HG03095 (cell line): Measurements from ENCODE around the gene RAB11B.
"Not testable (repeated sequence)": the region's sequence is repeated elsewhere in the genome, so short reads cannot be mapped to it uniquely, and the experiment has no call there.

Source experiments
- ATAC-seq: cut with Tn5 transposase; IDR thresholded peaks from one replicate; pipeline ENCODE4 v1.9.1; 2021; ENCODE audit warnings: moderate library complexity; ENCODE audit not compliant: unreplicated experiment

RAB11B gene

DNA sequence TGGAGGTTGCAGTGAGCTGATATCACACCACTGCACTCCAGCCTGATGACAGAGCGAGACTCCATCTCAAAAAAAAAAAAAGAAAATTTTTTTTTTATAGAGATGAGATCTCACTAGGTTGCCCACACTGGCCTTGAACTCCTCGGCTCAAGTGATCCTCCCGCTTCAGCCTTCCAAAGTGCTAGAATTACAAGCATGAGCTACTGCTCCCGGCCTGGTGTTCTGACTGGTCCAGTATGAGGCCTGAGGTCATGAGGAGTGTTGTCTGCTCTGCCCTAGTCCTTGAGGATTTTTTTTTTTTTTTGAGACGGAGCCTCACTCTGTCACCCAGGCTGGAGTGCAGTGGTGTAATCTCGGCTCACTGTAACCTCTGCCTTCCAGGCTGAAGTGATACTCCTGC is 35.2 kb downstream of the RAB11B start:
- not testable (repeated sequence) for ATAC-seq

DNA sequence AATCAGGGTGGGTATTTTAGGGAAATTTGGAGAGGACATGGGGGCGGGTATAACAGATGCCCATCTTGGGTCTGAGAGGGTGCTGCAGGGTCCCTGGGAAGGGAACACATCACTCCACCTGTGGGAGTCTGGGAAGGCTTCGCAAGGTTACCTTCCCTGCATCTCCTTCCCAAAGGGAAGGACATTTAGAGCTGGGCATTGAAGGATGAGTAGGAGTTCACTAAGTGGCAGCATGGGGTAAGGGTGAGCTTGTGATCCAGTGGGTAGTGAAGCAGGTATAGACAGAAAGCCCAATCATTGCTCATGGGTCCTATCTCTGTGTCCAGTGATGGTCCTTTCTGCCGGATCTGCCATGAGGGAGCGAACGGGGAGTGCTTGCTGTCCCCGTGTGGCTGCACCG is 36.1 kb downstream of the RAB11B start:
- no peak for ATAC-seq

DNA sequence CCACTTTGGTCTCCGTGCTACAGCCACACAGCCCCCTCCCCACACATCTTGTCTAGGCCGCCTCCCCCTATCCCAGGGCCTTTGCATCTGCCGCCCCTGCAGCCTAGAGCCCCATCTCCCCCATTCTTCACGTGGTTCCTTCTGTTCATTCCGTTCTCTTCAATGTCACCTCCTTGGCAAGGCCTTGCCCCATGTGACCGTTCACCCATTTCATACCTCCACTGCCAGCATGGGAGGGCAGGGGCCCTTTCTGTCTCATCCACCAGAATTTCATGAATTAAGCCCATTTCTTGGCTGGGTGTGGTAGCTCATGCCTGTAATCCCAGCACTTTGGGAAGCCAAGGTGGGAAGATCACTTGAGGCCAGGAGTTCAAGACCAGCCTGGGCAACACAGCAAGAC is 38.9 kb downstream of the RAB11B start:
- no peak for ATAC-seq

DNA sequence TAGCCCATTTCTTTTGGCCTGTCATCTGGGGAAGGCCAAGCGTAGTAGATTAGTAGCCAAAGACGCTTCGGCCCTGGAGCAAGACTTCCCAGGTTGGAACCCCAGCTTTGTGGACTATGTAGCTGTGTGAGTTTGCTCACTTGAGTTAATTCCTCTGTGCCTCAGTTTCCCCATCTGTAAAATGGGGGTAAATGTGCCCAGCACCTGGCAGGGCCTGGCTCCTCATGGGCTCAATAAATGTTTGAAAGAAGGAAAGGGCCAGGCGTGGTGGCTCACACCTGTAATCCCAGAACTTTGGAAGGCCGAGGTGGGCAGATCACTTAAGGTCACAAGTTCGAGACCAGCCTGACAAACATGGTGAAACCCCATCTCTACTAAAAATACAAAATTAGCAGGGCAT is 39.7 kb downstream of the RAB11B start:
- ATAC-seq: no peak

DNA sequence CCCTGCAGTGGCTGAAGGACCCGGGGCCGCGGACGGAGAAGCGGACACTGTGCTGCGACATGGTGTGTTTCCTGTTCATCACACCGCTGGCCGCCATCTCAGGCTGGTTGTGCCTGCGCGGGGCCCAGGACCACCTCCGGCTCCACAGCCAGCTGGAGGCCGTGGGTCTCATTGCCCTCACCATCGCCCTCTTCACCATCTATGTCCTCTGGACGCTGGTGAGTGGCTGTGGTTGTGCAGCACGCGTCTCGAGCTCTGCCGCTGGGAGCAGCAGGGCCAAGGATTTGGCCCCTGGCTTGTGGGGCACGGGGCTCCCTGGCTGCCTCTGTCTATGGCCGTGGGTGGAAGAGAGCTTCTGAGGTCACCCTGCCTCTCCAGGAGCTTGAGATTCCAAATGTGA is 40.5 kb downstream of the RAB11B start:
- no peak for ATAC-seq

DNA sequence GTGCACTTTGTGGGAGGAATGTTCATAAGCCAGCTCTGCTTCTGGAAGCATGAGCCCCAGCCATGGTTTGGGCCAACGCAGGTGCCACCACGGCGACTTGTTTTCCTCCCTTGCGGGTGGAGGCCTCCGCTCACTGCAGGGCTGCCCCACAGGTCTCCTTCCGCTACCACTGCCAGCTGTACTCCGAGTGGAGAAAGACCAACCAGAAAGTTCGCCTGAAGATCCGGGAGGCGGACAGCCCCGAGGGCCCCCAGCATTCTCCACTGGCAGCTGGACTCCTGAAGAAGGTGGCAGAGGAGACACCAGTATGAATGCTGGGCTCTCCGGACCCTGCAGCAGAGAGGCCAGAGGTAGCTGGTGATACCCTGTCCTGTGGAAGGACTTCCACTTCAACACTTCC is 48.1 kb downstream of the RAB11B start:
- no peak for ATAC-seq

DNA sequence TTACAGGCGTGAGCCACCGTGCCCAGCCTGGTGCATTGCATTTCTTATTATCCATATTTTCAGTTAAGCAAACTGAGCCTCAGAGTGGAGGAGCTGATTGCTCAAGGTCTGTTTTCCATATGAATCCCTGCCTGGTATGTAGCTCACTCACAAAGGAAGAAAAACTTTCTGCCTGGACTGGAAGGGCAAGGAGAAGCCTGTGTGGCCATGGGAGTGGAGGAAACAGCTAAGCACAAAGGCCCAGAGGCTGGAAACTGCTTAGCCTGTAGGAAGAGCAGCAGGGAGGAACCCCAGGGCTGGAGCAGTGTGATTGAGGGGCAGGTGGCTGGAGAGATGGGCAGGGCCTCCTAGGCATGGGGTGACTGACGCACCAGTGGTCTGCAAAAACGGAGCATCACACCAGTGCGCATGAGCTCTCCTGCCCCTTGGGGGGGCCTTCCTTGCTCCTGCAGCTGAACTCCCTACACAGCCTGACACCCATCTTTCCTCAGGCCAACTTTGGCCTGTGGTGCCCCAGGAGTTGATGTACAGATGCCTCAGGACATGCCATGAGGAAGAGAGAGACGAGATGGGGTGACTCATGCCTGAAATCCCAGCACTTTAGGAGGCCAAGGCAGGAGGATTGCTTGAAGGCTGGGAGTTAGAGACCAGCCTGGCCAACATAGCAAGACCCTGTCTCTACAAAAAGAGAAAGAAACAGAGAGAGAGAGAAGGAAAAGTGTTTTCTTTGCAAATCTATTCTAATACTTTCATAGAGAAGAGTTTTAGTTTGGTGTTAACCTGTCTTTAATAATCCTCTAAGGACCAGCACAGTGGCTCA is 51.8 kb downstream of the RAB11B start:
- no peak for ATAC-seq

DNA sequence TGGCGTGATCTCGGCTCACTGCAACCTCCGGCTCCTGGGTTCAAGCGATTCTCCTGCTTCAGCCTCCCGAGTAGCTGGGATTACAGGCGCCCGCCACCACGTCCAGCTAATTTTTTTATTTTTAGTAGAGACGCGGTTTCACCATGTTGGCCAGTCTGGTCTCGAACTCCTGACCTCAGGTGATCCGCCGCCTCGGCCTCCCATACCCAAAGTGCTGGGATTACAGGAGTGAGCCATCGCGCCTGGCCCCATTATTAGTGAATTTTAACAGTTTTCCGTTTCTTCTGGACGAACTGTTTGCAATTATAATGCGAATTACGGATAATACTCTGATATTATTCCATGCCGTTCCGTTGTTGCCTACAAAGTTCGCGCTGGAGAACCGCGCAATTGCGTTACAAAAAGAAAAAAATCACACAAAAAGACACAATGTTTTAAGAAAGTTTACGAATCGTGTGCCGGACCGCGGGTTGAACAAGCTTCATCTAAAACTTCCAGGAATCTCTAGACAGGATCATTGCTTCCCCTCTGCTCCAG is 54.0 kb downstream of the RAB11B start:
- ATAC-seq: not testable (repeated sequence)

DNA sequence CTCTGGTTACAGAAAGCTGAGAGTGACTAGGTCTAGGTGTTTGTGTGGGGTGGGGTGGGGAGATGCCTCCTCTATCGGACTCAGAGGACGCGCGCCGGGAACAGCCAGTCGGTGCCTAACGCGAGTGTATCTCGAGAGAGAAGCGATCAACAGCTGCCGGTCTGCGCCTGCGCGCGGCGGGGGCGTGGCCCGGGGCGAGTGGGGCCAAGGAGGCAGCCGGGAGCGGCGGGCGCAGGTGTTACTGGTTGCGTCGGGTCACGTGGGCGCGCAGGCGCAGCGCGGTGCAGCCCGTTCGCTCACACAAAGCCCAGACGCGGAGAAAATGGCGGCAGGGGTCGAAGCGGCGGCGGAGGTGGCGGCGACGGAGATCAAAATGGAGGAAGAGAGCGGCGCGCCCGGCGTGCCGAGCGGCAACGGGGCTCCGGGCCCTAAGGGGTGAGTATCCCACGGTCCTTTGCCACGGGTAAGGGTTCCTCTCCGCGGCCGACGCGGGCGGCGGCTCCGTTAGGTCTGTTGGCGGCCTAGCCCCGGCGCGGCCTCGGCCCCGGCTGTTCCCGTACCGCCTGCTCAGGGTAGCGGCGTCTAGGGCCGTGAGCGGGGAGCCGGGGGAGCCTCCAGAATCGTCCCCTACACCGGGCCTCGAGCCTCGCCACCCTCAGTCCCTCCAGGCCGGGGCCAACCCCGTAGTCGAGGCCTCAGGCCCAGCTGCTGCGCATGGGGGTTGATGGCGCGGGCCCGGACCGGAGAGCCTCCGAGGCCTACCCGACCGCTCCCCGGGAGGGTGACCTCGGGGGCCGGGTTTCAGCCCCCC is 54.7 kb downstream of the RAB11B start, which contains the start of gene HNRNPM:
Gene HNRNPM (plus strand): TSS at position 299 of the 811 bp plus-strand sequence. CDS start 24 bp downstream, at position 323.
- ATAC-seq: peak; percentile 64

DNA sequence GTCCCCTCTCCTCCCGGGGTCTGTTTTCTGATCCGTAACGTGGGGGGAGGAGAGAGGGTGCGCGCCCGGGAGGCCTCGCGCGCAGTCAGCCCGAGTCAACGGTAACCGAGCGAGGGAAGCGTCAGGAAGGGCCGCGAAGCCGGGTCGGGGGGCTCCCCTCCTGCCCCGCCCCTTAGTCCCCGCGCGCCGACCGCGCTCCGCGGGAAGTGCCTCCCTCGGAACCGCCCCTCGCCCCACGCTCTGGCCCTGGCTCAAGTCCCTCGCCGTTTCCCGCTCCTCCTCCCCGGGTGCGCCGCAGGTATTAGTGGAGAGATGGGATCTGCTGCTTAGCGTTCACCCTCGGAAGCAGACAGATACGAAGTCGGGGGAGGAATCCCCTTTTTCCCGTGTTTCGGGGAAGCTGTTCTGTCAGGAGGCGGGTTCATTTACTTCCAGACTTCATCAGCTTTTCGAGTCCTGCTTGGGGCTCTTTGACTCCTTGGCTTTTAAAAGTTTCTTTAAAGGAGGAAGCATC is 55.4 kb downstream of the RAB11B start:
- no peak for ATAC-seq

DNA sequence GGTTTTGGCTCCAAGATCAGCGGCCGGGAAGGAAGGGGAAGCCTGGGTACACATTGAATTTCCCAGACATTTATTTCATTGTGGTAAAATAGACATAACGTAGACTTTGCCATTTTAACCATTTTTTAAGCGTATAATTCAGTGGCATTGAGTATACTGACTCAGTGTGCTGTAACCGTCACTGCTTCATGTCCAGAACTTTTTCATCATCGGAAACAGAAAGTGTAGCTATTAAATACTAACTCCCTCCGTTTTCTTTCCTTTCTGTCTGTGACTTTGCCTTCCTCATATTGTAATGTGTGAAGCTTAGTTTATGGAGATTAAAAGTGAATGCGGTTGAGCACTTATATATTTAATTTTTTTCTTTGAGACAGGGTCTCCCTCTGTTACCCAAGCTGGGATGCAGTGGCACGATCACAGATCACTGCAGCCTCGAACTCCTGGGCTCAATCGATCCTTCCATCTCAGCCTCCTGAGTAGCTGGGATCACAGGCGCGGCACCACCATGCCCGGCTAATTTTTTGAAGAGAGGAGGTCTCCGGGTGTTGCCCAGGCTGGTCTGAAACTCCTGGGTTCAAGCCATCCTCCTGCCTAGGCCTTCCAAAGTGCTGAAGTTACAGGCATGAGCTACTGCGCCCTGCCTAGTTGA is 56.0 kb downstream of the RAB11B start:
- ATAC-seq: no peak

DNA sequence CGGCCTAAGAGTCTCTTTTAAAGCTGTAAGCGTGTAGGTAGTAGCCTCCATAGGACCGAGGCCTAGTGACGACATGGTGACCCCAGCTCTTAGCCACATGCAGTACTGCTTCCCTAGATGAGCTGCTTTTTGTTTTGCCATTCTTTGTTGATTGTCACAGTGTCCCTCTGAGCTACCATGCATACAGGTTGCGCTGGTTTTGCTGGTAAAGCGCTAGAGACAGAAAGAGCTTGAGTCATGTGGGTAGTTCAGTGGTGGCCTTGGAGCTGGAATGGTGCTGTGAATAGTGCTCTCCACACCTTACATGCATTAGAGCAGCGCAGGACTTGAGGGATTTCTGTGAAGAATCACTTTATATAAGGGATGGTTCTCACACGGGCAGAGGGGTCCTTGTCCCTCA is 59.7 kb downstream of the RAB11B start:
- no peak for ATAC-seq

DNA sequence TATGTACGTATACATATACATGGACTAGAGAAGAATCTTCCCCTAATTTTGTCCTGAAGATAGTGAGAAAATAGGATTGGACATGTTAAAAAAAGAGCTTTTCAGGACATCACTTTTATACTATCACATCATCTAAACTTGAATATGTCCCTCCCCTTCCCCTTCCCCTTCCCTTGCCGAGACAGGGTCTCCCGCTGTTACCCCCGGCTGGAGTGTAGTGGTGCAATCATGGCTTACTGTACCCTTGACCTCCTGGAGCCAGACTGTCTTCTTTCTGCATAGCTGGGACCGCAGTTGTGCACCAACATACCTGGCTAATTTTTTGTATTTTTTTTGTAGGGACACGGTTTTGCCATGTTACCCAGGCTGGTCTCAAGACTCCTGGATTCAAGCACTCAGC is 61.2 kb downstream of the RAB11B start:
- no peak for ATAC-seq

DNA sequence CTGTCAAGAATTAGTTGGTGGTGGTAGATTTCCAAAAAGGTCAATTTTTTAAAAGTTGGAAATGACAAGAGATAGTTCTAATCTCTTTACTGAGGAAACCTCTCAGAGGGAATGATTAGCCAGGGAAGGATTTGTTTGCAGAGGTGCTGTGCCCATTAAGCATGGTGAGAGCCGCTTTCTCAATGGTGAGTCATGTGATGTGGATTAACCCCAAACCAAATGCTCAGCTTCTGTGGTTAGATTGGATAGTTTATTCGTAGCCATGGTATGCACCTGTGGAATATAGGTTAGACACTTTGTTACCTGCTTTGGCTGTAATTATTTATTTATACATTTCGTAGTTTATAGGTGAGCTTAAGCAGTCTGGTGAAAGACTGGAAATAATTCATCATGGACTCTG is 61.7 kb downstream of the RAB11B start:
- ATAC-seq: no peak

DNA sequence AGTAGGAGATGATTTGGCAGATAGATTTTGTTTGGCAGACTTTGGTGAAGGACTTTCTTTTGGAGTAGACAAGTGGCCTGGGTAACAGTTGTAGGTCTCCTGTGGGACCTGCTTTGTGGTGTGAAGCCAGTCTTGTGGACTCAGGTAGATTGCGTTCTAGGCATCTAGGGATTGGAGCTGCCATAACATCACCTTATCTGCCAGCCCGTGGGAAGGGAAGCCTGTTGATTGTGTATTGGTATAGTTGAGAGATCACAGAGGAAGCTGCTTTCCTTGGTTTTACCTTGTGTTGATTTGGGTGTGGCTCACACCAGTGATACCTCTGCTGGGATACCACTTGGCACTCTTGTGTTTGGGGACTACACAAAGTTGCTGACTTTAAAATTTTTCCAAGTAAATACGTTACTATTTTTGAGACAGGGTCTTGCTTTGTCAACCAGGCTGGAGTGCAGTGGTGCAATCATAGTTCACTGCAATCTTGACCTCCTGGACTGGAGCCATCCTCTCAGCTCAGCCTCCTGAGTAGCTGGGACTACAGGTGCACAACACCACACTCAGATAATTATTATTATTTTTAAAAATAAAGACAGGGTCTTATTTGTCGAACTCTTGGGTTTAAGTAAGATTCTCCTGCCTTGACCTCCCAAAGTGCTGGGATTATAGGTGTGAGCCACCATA is 62.4 kb downstream of the RAB11B start:
- ATAC-seq: no peak

DNA sequence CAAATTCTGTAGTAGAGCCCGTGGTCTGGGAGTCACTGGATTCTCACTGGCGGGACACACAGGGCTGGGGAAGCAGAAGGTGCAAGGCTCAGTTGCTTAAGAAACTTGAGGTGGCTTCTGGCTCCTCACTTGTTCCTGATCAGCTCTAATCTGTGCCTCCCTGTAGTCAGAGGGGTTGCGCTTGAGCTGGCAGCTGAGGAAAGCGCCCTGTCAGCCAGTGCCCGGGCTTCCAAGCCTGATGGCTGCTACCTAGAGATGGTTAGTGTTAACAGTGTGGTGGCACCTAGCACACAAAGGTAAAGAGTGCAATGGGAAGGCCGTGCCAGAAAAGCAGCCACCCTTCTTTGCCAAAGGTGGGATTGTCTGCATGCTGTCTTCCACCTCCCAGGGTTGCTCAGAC is 63.5 kb downstream of the RAB11B start:
- ATAC-seq: no peak
